GM19238 (cell line): ENCODE results near the gene POLR2A.

Source experiments
- DNase-seq: peaks from one replicate; pipeline ENCODE4 v3.0.0; 2011; ENCODE audit warnings: low spot score; ENCODE audit not compliant: insufficient read length

POLR2A gene

GRCh38 chr17:7484067-7484918, at the start of gene POLR2A:
POLR2A (plus strand) TSS chr17:7484366.
- peak; percentile 93 for DNase-seq

GRCh38 chr17:7435676-7436555, 48.2 kb upstream of the POLR2A start:
- DNase-seq: peak; percentile 44

GRCh38 chr17:7436556-7437368, 47.4 kb upstream of the POLR2A start:
- DNase-seq: peak; percentile 74

- no peak for DNase-seq
These were observed 46.8 kb upstream of the POLR2A start for GRCh38 chr17:7437369-7437863.

GRCh38 chr17:7437950-7438614, 46.1 kb upstream of the POLR2A start:
- no peak for DNase-seq

GRCh38 chr17:7438656-7439460, 45.3 kb upstream of the POLR2A start:
- no peak for DNase-seq

GRCh38 chr17:7439462-7440112, 44.6 kb upstream of the POLR2A start, which contains the start of gene FGF11:
FGF11 (plus strand) TSS chr17:7439512; CDS start chr17:7439621, 109 bp downstream.
- no peak for DNase-seq

GRCh38 chr17:7440113-7440833, 43.9 kb upstream of the POLR2A start:
- DNase-seq: peak; percentile 47

GRCh38 chr17:7440834-7441195, 43.4 kb upstream of the POLR2A start:
- DNase-seq: no peak

GRCh38 chr17:7441266-7441665, 42.9 kb upstream of the POLR2A start:
- DNase-seq: no peak

- DNase-seq: no peak
These were observed 42.0 kb upstream of the POLR2A start for GRCh38 chr17:7442142-7442541.

- DNase-seq: no peak
These were observed 40.4 kb upstream of the POLR2A start for GRCh38 chr17:7443499-7444485.

GRCh38 chr17:7444682-7445618, 39.2 kb upstream of the POLR2A start, which contains the start of gene CHRNB1:
CHRNB1 (plus strand) TSS chr17:7445061; CDS start chr17:7445128, 67 bp downstream.
- no peak for DNase-seq

GRCh38 chr17:7445619-7445968, 38.6 kb upstream of the POLR2A start:
- DNase-seq: peak; percentile 44

GRCh38 chr17:7448461-7448860, 35.7 kb upstream of the POLR2A start:
- DNase-seq: no peak

GRCh38 chr17:7459961-7460545, 24.1 kb upstream of the POLR2A start:
- DNase-seq: no peak
